Muscle layer of colon (tissue), 2 donors: ENCODE measurements around the gene VASN.
"Not testable (repeated sequence)": the region's sequence is repeated elsewhere in the genome, so short reads cannot be mapped to it uniquely, and the experiment has no call there.

Experiments
- H3K27ac ChIP-seq: one replicate; pipeline ENCODE4 v1.7.0; 2013; ENCODE audit warnings: low read depth, mild to moderate bottlenecking, low read length, moderate library complexity
- H3K27me3 ChIP-seq, 2 donors: one replicate each; pipeline ENCODE4 v1.7.0; 2013; ENCODE audit warnings: low read length in 2 of 2, mild to moderate bottlenecking in 2 of 2; ENCODE audit not compliant: insufficient read depth in 2 of 2, control insufficient read depth in 1 of 2
- H3K36me3 ChIP-seq: one replicate; pipeline ENCODE4 v1.7.0; 2013; ENCODE audit warnings: mild to moderate bottlenecking, low read length; ENCODE audit not compliant: insufficient read depth
- H3K4me1 ChIP-seq: one replicate; pipeline ENCODE4 v1.7.0; 2013; ENCODE audit warnings: mild to moderate bottlenecking, low read length; ENCODE audit not compliant: insufficient read depth
- H3K4me3 ChIP-seq, 2 donors: one replicate each; pipeline ENCODE4 v1.7.0; 2013; ENCODE audit warnings: low read length in 2 of 2, low read depth in 1 of 2, mild to moderate bottlenecking in 1 of 2, moderate library complexity in 1 of 2
- H3K9ac ChIP-seq: one replicate; pipeline ENCODE4 v1.7.0; 2013; ENCODE audit warnings: low read length
- H3K9me3 ChIP-seq: one replicate; pipeline ENCODE4 v1.7.0; 2013; ENCODE audit warnings: mild to moderate bottlenecking, low read length
- donor health status: abdominal sarcoma.
- donor health status: Adenocarcinoma of cecum.

Gene VASN

DNA sequence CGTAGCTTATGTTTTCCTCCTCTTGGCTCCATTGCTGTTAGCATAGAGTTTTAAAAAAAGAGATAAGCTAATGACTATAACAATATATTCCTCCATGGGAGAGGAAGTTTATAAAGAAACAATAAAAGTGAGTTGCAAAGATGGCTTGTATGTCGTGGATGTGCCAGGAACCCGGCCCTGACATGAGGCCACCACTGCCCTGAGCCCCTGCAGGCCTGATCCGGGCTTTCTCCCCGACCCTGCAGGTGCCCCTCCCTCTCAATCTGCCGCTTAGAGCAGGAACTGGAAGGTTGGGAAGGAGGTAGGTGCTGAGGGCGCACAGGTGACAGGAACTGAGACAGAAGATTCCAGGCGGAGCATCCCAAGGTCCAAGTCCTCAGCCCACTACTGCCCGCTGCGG is 32.2 kb upstream of the VASN start:
- Histone ChIP-seq H3K27ac (no peak overlapping the region), H3K9me3 (no peaks in the 10 kb centered on the region), H3K36me3 (peaks cover 11% of the 10 kb centered on the region), H3K4me1 (peaks cover 11% of the 10 kb centered on the region), H3K4me3 (no peak overlapping the region), H3K27me3 (no peaks in the 10 kb centered on the region), H3K9ac (no peak overlapping the region)

DNA sequence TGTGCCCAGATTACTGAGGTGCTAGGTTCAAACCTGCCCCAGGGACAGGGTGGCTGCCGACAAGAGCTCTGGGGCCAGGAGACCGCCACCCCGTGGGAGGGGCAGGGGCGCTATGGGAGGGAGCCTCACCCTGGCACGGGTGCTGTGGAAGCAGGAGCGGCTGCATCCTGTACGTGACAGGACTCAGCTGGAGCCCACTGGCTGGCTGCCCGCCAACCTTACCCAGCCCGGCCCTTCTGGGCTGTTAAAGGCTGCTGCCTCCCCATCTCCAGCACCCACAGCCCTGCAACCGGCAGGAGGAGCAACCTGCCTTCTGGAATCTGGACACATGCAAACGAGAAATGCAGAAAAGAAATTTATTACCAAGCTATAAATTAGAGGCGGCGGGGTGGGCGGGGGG is 31.7 kb upstream of the VASN start:
- no peak overlapping the region for H3K4me3 ChIP-seq
- no peaks in the 10 kb centered on the region for H3K9me3 ChIP-seq
- H3K36me3 ChIP-seq = peaks cover 7% of the 10 kb centered on the region
- no peak overlapping the region for H3K9ac ChIP-seq
- peaks cover 11% of the 10 kb centered on the region for H3K4me1 ChIP-seq
- H3K27ac ChIP-seq = no peak overlapping the region
- H3K27me3 ChIP-seq = no peaks in the 10 kb centered on the region

DNA sequence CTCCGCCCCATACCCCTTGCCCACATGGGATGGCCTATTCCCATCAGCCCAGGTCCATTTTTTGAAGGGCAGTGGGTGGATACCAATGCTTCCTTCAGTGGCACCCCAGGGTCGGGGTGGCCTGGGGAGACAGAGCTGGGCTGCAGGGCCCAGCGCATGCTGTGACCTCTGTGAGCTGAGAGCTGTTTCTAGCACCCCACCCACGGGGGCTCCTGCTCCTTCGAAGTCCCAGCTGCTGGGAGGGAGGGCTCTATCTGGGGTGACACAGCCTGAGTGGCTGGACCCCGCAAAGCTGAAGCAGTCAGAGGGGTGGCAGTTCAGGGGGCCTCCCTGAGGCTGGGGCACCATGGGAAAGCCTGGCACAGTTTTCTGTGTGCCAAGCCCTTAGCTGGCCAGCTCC is 31.2 kb upstream of the VASN start:
- no peak overlapping the region for H3K27ac ChIP-seq
- no peak overlapping the region for H3K4me3 ChIP-seq
- H3K27me3 ChIP-seq = no peaks in the 10 kb centered on the region
- peaks cover 2% of the 10 kb centered on the region for H3K36me3 ChIP-seq
- peaks cover 11% of the 10 kb centered on the region for H3K4me1 ChIP-seq
- no peaks in the 10 kb centered on the region for H3K9me3 ChIP-seq
- H3K9ac ChIP-seq = no peak overlapping the region

DNA sequence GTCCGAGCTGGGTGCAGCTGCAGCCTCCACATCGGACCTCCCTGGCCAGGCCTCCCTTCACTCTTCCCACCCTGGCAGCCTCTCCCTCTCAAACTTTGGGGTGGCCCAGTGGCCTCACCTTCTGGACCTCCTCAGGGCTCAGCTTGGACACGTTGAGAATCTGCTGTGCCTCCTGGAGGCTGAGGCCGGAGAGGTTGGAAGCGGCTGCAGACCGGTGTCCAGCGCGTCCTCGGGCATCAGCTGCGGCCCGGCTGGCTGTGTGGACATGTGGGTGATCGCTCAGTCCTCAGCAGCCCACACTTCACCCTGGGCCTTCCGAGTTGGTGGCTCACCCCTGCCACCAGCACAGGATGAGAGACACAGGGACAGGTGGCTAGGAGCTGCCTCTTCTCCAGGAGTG is 30.4 kb upstream of the VASN start:
- H3K36me3 ChIP-seq = no peaks in the 10 kb centered on the region
- H3K9ac ChIP-seq = no peak overlapping the region
- peaks cover 11% of the 10 kb centered on the region for H3K4me1 ChIP-seq
- H3K27ac ChIP-seq = no peak overlapping the region
- no peaks in the 10 kb centered on the region for H3K9me3 ChIP-seq
- H3K4me3 ChIP-seq = no peak overlapping the region
- no peaks in the 10 kb centered on the region for H3K27me3 ChIP-seq

DNA sequence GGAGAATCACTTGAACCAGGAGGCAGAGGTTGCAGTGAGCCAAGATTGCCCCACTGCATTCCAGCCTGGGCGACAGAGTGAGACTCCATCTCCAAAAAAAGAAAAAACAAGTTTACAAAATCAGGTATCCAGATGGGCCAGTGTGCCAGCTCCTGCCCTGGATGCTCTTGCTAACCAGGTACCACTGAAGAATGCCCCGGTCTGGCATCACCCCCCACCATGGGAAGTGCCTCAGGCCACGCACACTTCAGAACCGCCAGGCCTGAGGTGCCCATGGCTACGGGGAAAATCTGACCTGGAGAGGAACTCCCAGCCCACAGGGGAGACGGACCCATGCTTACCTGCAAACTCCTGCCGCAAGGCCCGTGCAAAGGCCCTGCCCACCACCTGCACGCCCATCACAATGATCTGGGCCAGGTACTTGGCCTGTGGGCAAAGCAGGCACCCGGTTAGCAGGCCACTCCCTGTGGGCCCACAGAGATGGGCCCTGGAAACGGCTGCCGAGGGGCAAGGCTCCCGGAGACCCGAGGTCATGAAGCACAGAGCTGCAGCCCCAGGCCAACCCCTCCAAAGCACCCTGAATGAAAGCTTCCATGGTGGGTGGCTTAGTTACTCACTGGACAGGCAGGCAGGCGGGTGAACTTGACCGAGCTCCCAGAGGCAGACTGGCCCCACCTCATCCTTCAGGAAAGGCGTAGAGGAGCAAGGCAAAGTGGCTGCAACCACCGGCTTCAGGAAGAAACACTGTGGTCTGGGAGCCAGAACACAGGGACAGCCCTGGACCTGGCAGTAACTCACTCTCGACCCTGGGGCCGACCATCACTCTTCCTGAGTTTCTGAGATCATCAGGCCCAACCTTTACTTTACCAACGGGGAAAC is 28.5 kb upstream of the VASN start:
- peaks cover 11% of the 10 kb centered on the region for H3K4me1 ChIP-seq
- H3K36me3 ChIP-seq = no peaks in the 10 kb centered on the region
- no peak overlapping the region for H3K9ac ChIP-seq
- H3K4me3 ChIP-seq = no peak overlapping the region
- no peaks in the 10 kb centered on the region for H3K27me3 ChIP-seq
- no peaks in the 10 kb centered on the region for H3K9me3 ChIP-seq
- H3K27ac ChIP-seq = no peak overlapping the region

DNA sequence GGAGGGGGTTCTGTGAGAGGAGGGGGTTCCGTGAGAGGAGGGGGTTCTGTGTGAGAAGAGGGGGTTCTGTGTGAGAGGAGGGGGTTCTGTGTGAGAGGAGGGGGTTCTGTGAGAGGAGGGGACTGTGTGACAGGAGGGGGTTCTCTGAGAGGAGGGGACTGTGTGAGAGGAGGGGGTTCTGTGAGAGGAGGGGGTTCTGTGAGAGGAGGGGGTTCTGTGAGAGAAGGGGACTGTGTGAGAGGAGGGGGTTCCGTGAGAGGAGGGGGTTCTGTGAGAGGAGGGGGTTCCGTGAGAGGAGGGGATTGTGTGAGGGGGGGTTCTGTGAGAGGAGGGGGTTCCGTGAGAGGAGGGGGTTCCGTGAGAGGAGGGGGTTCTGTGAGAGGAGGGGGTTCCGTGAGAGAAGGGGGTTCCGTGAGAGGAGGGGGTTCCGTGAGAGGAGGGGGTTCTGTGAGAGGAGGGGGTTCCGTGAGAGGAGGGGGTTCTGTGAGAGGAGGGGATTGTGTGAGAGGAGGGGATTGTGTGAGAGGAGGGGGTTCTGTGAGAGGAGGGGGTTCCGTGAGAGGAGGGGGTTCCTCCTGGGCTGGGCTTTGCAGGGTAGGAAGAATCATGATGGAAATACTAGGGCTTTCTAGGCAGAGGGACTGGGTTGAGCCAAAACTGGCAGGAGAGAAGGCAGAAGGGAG is 27.2 kb upstream of the VASN start:
- not testable (repeated sequence) for H3K9ac ChIP-seq, H3K36me3 ChIP-seq, H3K4me3 ChIP-seq, H3K27ac ChIP-seq, H3K27me3 ChIP-seq, H3K9me3 ChIP-seq
- peaks cover 11% of the 10 kb centered on the region for H3K4me1 ChIP-seq

DNA sequence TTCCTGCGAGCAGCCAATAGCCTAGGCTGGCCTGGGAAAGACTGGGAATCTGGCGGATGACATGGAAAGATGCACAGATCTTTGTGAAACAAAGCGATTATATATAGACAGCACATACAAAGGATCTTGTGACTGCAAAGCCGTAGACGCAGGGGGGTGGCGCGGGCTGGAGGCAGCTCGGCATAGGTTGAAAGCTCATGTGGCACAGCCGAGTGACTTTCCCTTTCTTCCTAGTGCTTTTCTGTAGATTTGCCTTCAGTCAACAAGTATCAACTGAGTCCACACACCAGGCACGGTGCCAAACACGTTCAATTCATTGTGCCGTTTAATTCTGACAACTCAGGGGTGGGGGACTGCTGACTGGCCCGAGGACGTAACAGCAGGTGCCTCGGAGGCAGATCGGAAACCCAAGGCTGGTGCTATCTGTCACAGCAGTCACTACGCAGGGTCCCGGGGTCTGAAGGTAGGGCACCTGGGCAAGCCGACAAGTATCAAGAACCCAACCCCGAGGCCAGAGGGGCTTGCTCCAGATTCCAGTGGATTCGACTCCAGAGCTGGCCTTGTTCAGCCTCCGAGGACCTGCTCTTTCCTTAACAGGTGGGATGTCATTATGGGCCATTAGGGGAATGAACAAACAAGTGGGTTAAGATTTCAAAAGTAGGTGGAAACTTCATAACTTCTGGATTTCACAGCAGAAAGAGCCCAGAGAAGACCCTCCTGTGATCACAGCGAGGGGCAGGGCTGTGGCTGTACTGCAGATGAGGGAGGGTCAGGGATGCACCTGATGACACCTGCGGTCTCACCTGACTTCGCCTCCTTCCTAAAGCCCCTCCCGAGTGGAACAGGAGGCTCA is 26.4 kb upstream of the VASN start:
- H3K27me3 ChIP-seq = no peaks in the 10 kb centered on the region
- H3K36me3 ChIP-seq = no peaks in the 10 kb centered on the region
- H3K4me3 ChIP-seq = no peak overlapping the region
- no peaks in the 10 kb centered on the region for H3K9me3 ChIP-seq
- peaks cover 5% of the 10 kb centered on the region for H3K4me1 ChIP-seq
- no peak overlapping the region for H3K27ac ChIP-seq
- no peak overlapping the region for H3K9ac ChIP-seq

DNA sequence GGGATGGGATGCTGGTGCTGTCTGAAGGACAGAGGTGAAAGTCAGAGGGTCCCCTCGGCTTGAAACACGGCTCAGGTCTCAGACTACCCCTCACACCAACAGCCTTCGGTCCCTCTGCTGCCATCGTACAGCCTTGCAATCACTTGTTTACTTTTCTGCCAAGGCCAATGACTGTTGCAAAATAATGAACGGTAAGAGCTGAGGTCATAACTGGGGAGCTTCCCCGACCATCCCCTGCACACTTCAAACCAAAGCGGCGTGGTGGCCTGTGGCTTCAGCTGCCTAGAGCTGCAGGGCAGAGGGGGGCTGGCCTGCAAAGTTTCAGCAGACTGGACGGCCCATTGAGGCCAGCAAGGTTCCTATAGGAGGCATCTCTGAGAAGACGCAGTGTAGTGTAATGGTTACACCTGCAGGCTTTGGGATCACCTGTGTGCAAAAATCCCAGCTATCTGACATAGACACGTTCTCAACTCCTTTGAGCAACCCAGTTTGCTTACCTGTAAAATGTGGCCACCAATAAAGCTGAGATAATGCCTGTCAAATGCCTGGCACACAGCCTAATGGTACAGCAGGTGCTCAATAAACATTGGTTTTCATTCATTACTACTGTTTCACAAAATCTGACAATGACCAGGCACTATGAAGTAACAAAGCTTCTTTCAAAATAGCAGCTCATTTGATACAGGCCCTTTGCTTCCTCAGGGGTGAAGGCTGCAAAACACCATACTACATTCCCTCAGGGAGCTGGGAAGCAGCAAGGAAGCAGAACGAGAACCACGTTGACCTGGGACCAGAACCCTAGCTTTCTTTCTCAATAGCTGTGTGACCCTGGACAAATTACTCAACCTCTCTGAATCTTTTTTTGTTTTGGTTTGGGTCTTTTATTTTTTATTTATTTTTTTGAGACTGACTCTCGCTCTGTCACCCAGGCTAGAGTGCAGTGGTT is 25.5 kb upstream of the VASN start:
- no peak overlapping the region for H3K9ac ChIP-seq
- H3K36me3 ChIP-seq = no peaks in the 10 kb centered on the region
- no peaks in the 10 kb centered on the region for H3K9me3 ChIP-seq
- no peaks in the 10 kb centered on the region for H3K27me3 ChIP-seq
- H3K27ac ChIP-seq = no peak overlapping the region
- H3K4me3 ChIP-seq = no peak overlapping the region
- H3K4me1 ChIP-seq = no peaks in the 10 kb centered on the region

DNA sequence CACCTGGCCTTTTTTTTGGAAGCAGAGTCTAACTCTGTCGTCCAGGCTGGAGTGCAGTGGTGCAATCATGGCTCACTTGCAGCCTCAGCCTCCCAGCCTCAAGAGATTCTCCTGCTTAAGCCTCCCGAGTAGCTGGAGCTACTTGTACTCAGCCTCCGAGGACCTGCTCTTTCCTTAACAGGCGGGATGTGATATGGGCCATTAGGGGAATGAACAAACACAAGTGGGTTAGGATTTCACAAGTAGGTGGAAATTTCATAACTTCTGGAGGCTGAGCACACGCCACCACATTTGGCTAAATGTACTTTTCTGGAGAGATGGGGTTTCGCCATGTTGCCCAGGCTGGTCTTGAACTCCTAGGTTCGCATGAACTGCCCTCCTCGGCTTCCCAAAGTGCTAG is 24.6 kb upstream of the VASN start:
- no peaks in the 10 kb centered on the region for H3K4me1 ChIP-seq
- H3K27ac ChIP-seq = no peak overlapping the region
- no peak overlapping the region for H3K9ac ChIP-seq

DNA sequence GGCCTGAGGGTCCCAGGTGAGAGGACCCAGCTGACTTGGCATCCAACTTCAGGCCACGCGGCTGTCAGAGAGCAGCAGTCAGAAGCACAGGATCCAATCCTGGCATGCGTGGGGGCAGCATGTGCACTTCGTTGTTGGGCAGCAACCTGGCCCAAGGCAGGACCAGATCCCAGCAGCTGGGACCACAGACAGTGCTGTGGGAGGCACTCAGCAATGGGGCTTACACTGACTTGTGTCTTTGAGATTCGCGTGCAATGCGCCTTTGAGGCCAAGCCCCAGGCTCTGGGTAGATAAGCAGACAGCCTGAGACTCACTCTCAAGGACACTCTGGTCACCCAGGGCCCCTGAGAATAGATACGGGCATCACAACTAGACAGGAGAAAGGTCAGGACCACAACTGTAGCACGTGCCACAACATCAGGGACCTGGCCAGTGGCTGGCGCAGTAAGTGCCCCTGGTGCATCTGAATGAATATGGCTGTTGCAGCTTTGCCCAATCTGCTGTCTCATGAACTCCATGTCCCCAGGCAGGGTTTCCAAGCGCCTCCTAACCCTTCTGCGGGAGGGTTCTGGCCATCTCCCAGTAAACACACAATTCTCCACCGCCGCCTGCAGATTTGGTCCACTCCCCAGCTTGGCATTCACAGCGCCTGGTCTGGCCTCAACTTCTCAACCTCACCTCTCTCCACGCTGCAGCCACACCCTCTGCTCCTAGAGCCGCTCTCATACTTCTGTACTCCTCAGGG is 23.7 kb upstream of the VASN start:
- Histone ChIP-seq H3K9ac (no peak overlapping the region), H3K36me3 (no peaks in the 10 kb centered on the region), H3K4me3 (no peak overlapping the region), H3K4me1 (no peaks in the 10 kb centered on the region), H3K27ac (no peak overlapping the region), H3K27me3 (no peaks in the 10 kb centered on the region), H3K9me3 (no peaks in the 10 kb centered on the region)

More for the DNA sequence above, 24.6 kb upstream of the VASN start:
- Histone ChIP-seq H3K27me3 (no peaks in the 10 kb centered on the region), H3K9me3 (no peaks in the 10 kb centered on the region), H3K36me3 (no peaks in the 10 kb centered on the region), H3K4me3 (no peak overlapping the region)
